ENCODE data around the gene SMAP1.

SMAP1 gene

DNA sequence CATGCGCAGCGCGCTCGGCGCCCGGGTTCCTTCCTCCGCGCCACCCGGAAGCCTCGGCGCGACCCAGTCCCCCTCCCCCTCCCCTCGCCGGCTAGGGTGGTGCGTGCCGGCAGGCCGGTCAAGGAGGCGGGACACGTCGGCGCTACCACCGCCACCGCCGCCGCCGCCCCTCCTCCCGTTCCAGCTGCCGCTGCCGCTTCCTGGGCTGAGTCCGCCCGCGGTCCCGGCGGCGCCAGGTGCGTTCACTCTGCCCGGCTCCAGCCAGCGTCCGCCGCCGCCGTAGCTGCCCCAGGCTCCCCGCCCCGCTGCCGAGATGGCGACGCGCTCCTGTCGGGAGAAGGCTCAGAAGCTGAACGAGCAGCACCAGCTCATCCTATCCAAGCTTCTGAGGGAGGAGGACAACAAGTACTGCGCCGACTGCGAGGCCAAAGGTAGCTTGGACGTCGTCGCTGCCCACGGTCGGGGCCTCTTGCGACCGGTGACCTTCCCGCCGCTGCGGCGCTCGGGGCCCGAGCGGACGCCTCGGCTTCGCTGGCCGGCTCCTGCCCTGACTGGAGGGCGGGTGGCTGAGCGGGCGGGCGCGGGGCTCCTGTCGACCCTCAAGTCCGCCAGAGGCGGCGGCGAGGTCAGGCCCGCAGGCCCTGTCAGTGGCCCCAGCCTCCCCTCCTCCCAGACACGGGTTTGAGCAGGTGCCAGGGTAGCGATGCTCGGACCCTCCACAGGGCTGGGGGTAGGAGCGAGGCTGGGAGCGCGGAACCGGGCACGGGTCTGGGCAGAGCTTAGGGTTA lies at the start of gene SMAP1:
Gene SMAP1, plus strand, starts transcription at position 173 of the 788 bp plus-strand sequence. Its CDS starts 141 bp downstream, at position 314.
- peak; percentile 93 for DNase-seq (ENCODE audit: low spot score)

- DNase-seq (ENCODE audit: low spot score) = no peak
Observed at GRCh38 chr6:70620746-70621145, 46.9 kb upstream of the SMAP1 start.

DNA sequence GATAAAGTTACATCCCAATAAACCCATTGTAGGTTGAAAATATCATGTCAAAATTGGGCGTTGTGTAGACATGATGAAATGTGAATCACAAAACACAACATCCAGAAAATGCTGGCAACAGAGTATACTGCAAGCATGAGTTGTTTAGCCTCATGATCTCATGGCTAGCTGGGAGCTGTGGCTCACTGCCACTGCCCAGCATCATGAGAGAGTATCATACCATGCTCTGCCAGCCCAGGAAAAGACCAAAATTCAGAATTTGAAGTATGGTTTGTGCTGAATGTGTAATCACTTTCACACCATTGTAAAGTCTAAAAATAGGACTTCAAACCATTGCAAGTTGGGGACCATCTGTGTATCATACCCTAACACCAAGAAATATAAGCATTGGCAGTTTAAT lies 45.2 kb upstream of the SMAP1 start:
- no peak for DNase-seq (ENCODE audit: low spot score)

GRCh38 chr6:70625436-70625835 lies 42.2 kb upstream of the SMAP1 start:
- no peak for DNase-seq (ENCODE audit: low spot score)

- DNase-seq (ENCODE audit: low spot score) = no peak
Observed at GRCh38 chr6:70627500-70628254, 40.0 kb upstream of the SMAP1 start.

DNA sequence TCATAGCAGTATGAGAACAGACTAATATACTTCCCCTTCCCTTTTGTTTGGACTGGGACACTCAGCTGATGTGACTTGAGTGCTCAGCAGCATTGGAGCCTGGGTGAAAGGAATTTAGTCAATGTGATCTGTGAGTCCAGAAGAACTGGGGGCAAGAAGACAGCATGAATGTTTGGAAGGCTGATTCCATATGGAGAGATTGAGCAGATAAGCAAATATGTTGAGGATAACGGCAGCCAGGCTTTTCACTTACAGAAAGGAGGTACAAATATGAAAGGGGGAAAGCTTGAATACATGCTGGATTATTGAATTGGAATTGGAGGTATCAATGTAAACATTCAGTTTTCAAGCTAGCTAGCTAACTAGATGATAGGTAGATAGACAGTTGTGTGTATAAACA lies 37.8 kb upstream of the SMAP1 start:
- no peak for DNase-seq (ENCODE audit: low spot score)

GRCh38 chr6:70633870-70634269 lies 33.8 kb upstream of the SMAP1 start:
- DNase-seq (ENCODE audit: low spot score) = no peak

DNA sequence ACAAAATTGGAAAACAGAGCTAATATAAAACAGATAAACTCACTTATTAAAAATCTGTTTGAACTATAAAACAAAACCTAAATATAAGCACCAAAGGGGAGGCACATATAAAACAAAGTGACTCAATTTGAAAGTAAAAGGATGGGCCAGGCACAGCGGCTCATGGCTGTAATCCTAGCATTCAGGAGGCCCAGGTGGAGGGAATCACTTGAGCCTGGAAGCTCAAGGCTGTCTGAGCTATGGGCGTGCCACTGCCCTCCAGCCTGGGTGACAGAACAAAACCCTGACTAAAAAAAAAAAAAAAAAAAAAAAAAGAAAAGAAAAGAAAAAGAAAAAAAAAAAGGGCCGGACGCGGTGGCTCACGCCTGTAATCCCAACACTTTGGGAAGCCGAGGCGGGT lies 31.1 kb upstream of the SMAP1 start:
- no peak for DNase-seq (ENCODE audit: low spot score)

- DNase-seq (ENCODE audit: low spot score) = no peak
Observed at GRCh38 chr6:70638468-70638867, 29.2 kb upstream of the SMAP1 start.

GRCh38 chr6:70651326-70651905 lies 16.3 kb upstream of the SMAP1 start:
- no peak for DNase-seq (ENCODE audit: low spot score)

DNA sequence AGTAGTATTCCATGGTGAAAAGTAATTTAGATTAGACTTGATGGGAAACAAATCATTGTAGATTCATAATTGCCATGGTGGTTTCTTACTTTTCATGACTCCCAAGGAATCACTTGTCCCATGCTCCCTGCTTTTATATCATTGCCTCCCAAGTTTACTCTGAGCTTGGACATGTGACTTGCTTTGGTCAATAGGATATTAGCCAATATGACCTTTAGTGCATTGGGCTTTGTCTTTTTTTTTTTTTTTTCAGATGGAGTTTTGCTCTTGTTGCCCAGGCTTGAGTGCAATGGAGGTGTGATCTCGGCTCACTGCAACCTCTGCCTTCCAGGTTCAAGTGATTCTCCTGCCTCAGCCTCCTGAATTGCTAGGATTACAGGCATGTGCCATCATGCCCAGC lies 15.5 kb upstream of the SMAP1 start:
- no peak for DNase-seq (ENCODE audit: low spot score)

GRCh38 chr6:70657706-70658105 lies 10.0 kb upstream of the SMAP1 start:
- no peak for DNase-seq (ENCODE audit: low spot score)

DNA sequence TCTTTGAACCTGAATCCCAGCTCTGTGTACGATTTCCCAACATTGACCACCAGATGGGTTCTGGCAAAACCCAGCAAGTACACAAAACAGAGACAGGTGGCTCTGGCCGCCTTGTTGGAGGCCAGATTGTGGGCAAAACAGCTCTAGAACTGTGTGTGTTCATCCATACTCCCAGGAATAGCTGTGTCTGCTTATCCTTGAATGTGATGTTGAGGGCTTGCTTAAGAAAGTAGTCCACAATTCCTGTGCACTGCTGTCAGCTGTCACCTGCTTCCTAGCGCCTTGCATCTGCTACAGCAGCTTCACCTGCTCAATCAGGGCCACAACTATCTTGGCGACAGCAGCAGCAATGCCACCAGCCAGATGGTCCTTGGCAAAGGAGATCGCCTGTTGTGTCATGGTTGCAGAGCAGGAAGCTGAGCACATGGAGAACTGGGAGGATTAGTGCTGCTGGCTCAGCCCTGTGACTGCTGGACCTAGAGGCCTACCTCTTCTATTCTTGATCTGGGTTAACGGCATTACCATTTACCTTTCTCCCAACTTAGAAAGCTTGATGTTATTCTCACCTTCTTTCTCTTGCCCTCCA lies 3.7 kb upstream of the SMAP1 start:
- no peak for DNase-seq (ENCODE audit: low spot score)

GRCh38 chr6:70666706-70667105 lies 977 bp upstream of the SMAP1 start:
- DNase-seq (ENCODE audit: low spot score) = no peak

GRCh38 chr6:70667256-70667710 lies 400 bp upstream of the SMAP1 start:
- DNase-seq (ENCODE audit: low spot score) = no peak

DNA sequence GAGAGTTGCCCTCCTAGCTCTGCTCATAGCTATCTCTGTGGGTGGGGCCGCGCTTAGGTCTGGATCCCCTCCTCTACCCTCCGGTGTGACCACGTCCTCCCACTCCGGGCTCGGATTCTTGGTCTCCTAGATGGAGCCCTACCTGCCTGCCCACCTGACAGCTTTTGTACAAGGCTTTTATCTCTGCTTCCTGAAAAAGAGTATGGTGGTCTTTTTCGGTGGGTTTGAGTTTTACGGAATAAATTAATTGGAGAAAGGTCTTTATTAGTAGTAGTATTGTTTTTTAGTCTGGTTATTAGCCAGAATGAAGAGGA lies 773 bp downstream of the SMAP1 start:
- DNase-seq (ENCODE audit: low spot score) = no peak

DNA sequence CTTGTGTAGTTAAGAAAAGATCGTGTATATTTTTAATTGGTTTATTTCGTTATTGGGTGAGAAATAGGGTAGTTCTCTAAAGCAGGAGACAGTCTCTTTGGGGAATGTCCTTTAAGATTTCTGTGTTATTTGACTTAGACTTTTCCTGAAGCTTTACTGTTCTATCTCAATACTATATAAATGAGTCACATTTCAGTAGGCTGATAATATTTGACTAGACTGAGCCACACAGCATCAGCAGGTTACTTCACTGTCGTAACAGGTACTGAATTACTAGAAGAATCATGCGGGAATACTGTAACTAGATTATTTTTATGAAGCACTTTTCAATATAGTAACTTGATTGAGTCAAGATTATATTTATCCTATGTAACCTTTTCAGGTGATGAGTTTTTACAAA lies 1.4 kb downstream of the SMAP1 start:
- DNase-seq (ENCODE audit: low spot score) = peak; percentile 16

- DNase-seq (ENCODE audit: low spot score) = no peak
Observed at GRCh38 chr6:70672549-70672948, 4.9 kb downstream of the SMAP1 start.

DNA sequence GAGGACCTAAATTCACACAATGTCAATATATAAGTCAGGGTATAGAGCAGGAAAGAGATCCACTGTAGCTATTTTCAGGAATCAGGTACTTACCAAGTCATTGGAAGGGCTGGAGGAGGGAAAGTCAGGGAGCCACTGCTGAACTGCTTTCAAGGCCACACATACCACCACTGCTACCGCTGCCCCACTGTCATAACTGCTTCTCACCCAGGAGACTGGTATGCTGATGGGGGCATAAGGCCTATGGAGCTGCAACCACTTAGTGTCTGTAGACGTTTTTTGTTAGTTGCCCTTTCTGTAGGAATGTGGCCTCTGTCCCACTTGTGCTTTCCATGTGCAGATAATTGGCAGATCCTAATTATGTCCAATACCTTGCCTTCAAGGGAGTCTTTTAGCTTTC lies 5.4 kb downstream of the SMAP1 start:
- no peak for DNase-seq (ENCODE audit: low spot score)

- DNase-seq (ENCODE audit: low spot score) = peak; percentile 39
Observed at GRCh38 chr6:70673601-70674000, 5.9 kb downstream of the SMAP1 start.

GRCh38 chr6:70675822-70676221 lies 8.1 kb downstream of the SMAP1 start:
- no peak for DNase-seq (ENCODE audit: low spot score)

DNA sequence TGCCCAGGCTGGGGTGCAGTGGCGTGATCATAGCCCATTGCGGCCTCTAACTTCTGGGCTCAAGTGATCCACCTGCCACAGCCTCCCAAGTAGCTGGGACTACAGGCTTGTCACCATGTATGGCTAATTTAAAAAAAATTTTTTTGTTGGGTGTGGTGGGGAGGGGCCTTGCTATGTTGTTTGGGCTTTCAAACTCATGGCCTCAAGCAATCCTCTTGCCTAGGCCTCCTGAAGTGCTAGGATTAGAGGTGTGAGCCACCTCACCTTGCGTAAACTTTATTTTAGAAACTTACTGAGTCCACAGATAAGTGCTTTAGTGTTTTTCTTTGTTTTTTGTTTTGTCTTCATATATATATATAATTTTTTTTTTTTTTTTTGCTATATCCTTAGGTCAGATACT lies 9.1 kb downstream of the SMAP1 start:
- no peak for DNase-seq (ENCODE audit: low spot score)

- DNase-seq (ENCODE audit: low spot score) = no peak
Observed at GRCh38 chr6:70680396-70680795, 12.7 kb downstream of the SMAP1 start.
